ENCODE measurements around the gene PCDHGB1.
"Not testable (repeated sequence)": the region's sequence is repeated elsewhere in the genome, so short reads cannot be mapped to it uniquely, and the experiment has no call there.

PCDHGB1 gene

DNA sequence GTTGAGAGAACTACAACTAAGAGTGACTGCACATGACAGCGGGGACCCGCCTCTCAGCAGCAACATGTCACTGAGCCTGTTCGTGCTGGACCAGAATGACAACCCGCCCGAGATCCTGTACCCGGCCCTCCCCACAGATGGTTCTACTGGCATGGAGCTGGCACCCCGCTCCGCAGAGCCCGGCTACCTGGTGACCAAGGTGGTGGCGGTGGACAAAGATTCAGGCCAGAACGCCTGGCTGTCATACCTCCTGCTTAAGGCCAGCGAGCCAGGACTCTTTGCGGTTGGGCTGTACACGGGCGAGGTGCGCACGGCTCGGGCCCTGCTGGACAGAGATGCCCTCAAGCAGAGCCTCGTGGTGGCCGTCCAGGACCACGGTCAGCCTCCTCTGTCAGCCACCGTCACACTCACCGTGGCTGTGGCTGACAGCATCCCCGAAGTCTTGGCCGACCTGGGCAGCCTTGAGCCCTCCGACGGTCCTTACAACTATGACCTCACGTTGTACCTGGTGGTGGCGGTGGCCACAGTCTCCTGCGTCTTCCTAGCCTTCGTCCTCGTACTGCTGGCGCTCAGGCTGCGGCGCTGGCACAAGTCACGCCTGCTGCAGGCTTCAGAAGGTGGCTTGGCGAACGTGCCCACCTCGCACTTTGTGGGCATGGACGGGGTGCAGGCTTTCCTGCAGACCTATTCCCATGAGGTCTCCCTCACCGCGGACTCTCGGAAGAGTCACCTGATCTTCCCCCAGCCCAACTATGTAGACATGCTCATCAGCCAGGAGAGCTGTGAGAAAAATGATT is 34.8 kb downstream of the PCDHGB1 start:
- TF ChIP-seq, protein P1, sequence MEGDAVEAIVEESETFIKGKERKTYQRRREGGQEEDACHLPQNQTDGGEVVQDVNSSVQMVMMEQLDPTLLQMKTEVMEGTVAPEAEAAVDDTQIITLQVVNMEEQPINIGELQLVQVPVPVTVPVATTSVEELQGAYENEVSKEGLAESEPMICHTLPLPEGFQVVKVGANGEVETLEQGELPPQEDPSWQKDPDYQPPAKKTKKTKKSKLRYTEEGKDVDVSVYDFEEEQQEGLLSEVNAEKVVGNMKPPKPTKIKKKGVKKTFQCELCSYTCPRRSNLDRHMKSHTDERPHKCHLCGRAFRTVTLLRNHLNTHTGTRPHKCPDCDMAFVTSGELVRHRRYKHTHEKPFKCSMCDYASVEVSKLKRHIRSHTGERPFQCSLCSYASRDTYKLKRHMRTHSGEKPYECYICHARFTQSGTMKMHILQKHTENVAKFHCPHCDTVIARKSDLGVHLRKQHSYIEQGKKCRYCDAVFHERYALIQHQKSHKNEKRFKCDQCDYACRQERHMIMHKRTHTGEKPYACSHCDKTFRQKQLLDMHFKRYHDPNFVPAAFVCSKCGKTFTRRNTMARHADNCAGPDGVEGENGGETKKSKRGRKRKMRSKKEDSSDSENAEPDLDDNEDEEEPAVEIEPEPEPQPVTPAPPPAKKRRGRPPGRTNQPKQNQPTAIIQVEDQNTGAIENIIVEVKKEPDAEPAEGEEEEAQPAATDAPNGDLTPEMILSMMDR (IDR thresholded peaks at IDR 0.05; ENCODE audit: low read depth, low read length, missing control alignments): no peak
- in situ Hi-C loops (cut with HindIII; ENCODE audit: low sequenced_read_pairs): loop anchor here (5.0 kb wide), 1 partner anchor 47 kb away; the partner anchor contains the start of gene PCDHGA2
- H3K4me3 ChIP-seq (ENCODE audit: low read depth, low read length): no peak overlapping the region
- no peak for DNase-seq (ENCODE audit: low read depth)

DNA sequence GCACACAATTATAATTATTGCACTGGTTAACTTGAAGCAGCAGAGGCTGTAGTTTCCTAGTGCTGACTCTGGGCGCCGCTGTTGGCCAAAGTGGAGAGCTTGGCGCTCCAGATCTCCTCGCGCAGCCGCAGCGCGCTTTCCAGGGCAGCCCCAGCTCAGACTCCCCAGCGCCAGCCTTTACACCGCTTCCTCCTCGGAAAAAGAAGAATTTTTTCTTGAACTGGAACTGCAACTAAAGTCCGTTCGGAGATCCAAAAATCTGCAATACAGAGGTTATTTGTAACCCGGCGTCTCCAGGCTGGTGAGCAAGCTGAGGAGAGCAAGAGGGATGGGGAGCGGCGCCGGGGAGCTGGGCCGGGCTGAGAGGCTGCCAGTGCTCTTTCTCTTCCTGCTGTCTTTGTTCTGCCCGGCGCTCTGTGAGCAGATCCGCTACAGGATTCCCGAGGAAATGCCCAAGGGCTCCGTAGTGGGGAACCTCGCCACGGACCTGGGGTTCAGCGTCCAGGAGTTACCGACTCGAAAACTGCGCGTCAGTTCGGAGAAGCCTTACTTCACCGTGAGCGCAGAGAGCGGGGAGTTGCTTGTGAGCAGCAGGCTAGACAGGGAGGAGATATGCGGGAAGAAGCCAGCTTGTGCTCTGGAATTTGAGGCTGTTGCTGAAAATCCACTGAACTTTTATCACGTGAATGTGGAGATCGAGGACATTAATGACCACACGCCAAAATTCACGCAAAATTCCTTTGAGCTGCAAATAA is 37.8 kb downstream of the PCDHGB1 start, which contains the start of gene PCDHGB4:
Gene PCDHGB4, plus strand, starts transcription at position 142 of the 755 bp plus-strand sequence. Its CDS starts 187 bp downstream, at position 329.
- DNase-seq (ENCODE audit: low read depth): not testable (repeated sequence)
- TF ChIP-seq, protein P1 (IDR thresholded peaks at IDR 0.05; ENCODE audit: low read depth, low read length, missing control alignments): peak; percentile 49
- in situ Hi-C loops (cut with HindIII; ENCODE audit: low sequenced_read_pairs): loop anchor here (5.0 kb wide), 1 partner anchor 50 kb away; the partner anchor contains the start of gene PCDHGA2
- peak within 1 kb of the TSS; percentile 24 for H3K4me3 ChIP-seq (ENCODE audit: low read depth, low read length)

DNA sequence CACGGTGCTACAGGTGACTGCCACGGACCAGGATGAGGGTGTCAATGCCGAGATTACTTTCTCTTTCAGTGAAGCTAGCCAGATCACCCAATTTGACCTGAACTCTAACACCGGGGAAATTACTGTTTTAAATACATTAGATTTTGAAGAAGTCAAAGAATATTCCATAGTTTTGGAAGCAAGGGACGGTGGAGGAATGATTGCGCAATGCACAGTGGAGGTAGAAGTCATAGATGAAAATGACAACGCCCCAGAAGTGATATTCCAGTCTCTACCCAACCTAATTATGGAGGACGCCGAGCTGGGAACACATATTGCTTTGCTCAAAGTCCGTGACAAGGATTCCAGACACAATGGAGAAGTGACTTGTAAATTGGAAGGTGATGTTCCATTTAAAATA is 38.8 kb downstream of the PCDHGB1 start:
- no peak overlapping the region for H3K4me3 ChIP-seq (ENCODE audit: low read depth, low read length)
- TF ChIP-seq, protein P1 (IDR thresholded peaks at IDR 0.05; ENCODE audit: low read depth, low read length, missing control alignments): no peak
- no peak for DNase-seq (ENCODE audit: low read depth)
- in situ Hi-C loops (cut with HindIII; ENCODE audit: low sequenced_read_pairs): loop anchor here (5.0 kb wide), 1 partner anchor 51 kb away; the partner anchor contains the start of gene PCDHGA2

DNA sequence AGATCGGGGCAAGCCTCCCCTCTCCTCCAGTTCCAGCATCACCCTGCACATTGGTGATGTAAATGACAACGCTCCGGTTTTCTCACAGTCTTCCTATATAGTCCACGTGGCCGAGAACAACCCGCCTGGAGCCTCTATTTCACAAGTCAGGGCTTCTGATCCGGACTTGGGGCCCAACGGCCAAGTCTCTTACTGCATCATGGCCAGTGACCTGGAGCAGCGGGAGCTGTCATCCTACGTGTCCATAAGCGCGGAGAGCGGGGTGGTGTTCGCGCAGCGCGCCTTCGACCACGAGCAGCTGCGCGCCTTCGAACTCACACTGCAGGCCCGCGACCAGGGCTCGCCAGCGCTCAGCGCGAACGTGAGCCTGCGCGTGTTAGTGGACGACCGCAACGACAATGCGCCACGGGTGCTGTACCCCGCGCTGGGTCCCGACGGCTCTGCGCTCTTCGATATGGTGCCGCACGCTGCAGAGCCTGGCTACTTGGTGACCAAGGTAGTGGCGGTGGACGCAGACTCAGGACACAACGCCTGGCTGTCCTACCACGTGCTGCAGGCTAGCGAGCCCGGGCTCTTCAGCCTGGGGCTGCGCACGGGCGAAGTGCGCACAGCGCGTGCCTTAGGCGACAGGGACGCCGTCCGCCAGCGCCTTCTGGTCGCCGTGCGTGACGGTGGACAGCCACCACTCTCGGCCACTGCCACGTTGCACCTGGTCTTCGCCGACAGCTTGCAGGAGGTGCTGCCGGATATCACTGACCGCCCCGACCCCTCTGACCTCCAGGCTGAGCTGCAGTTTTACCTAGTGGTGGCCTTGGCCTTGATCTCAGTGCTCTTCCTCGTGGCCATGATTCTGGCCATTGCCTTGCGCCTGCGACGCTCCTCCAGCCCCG is 39.5 kb downstream of the PCDHGB1 start:
- no peak overlapping the region for H3K4me3 ChIP-seq (ENCODE audit: low read depth, low read length)
- no peak for DNase-seq (ENCODE audit: low read depth)
- in situ Hi-C loops (cut with HindIII; ENCODE audit: low sequenced_read_pairs): loop anchor here (5.0 kb wide), 1 partner anchor 52 kb away; the partner anchor contains the start of gene PCDHGA2
- TF ChIP-seq, protein P1 (IDR thresholded peaks at IDR 0.05; ENCODE audit: low read depth, low read length, missing control alignments): no peak

DNA sequence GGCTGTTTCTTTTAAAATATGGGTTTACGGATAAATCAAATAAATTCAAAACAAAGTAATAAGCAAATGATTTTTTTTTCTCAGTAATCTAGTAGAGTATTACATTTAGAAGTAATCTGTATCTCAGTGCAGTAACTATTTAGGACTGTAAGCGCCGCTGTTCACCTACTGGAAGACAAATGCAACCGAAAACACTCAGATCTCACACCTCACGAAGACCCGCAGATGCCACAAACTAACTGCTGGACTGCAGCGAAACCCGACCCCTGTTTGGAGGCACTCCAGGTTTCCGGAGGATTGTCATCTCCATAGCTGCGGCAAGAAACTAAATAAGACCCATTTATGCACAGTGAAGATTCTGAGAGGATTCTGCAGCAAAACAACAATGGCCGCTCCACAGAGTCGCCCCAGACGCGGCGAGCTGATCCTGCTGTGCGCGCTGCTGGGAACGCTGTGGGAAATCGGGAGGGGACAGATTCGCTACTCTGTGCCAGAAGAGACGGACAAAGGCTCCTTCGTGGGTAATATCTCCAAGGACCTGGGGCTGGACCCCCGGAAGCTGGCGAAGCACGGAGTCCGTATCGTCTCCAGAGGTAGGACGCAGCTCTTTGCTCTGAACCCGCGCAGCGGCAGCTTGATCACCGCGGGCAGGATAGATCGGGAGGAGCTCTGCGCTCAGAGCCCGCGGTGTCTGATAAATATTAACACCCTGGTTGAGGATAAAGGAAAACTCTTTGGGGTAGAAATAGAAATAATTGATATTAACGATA is 42.7 kb downstream of the PCDHGB1 start, which contains the start of gene PCDHGA8:
Gene PCDHGA8, plus strand, starts transcription at position 205 of the 770 bp plus-strand sequence. Its CDS starts 181 bp downstream, at position 386.
- in situ Hi-C loops (cut with HindIII; ENCODE audit: low sequenced_read_pairs): no loop called here
- no peak for DNase-seq (ENCODE audit: low read depth)
- TF ChIP-seq, protein P1 (IDR thresholded peaks at IDR 0.05; ENCODE audit: low read depth, low read length, missing control alignments): peak; percentile 9
- no peak within 1 kb of the TSS for H3K4me3 ChIP-seq (ENCODE audit: low read depth, low read length)
